Measurements from ENCODE around the gene MAPK8IP1.

Gene MAPK8IP1

GRCh38 chr11:45928535-45929215 lies 43.2 kb downstream of the MAPK8IP1 start:
- FAIRE-seq = no peak

- FAIRE-seq = no peak
Measured at GRCh38 chr11:45929486-45930030, 44.1 kb downstream of the MAPK8IP1 start.

GRCh38 chr11:45930031-45930794 lies 44.8 kb downstream of the MAPK8IP1 start:
- no peak for FAIRE-seq

- no peak for FAIRE-seq
Measured at GRCh38 chr11:45930951-45931570, 45.6 kb downstream of the MAPK8IP1 start.

GRCh38 chr11:45931739-45932138 lies 46.3 kb downstream of the MAPK8IP1 start:
- no peak for FAIRE-seq

GRCh38 chr11:45932217-45932616 lies 46.8 kb downstream of the MAPK8IP1 start:
- FAIRE-seq = no peak

GRCh38 chr11:45933131-45933831 lies 47.8 kb downstream of the MAPK8IP1 start:
- no peak for FAIRE-seq

GRCh38 chr11:45933846-45934579 lies 48.6 kb downstream of the MAPK8IP1 start:
- no peak for FAIRE-seq

- no peak for FAIRE-seq
Measured at GRCh38 chr11:45934580-45935318, 49.3 kb downstream of the MAPK8IP1 start.

GRCh38 chr11:45935349-45936064 lies 50.1 kb downstream of the MAPK8IP1 start:
- FAIRE-seq = no peak

GRCh38 chr11:45936511-45937054 lies 51.1 kb downstream of the MAPK8IP1 start:
- FAIRE-seq = no peak

GRCh38 chr11:45937916-45938315 lies 52.5 kb downstream of the MAPK8IP1 start:
- no peak for FAIRE-seq

GRCh38 chr11:45939836-45940235 lies 54.4 kb downstream of the MAPK8IP1 start:
- no peak for FAIRE-seq

GRCh38 chr11:45941285-45941684 lies 55.8 kb downstream of the MAPK8IP1 start:
- FAIRE-seq = no peak

GRCh38 chr11:45942381-45942780 lies 56.9 kb downstream of the MAPK8IP1 start:
- no peak for FAIRE-seq

- FAIRE-seq = no peak
Measured at GRCh38 chr11:45945397-45945999, 60.0 kb downstream of the MAPK8IP1 start.

GRCh38 chr11:45947885-45948284 lies 62.4 kb downstream of the MAPK8IP1 start:
- FAIRE-seq = no peak

GRCh38 chr11:45948356-45948755 lies 62.9 kb downstream of the MAPK8IP1 start:
- FAIRE-seq = no peak

- FAIRE-seq = no peak
Measured at GRCh38 chr11:45949992-45950407, 64.5 kb downstream of the MAPK8IP1 start.
